ENCODE data around the gene PPFIA4. TPM values are rescaled to one million over a fixed set of nuclear protein-coding genes. Genes with fewer than 3 reads are reported as not detected.

The PPFIA4 gene
- total and polyA plus RNA-seq, 10 donors = 0.21 to 12.0 (median 4.9) TPM

- Histone ChIP-seq H3K27me3 (replicated peaks in 1 of 7) (peaks cover 0 to 26% (median 0%) of the 10 kb centered on the region in 7 donors), H3K9me3 (no peaks in the 10 kb centered on the region), H3K27ac (no peak overlapping the region), H3K4me3 (no peak overlapping the region), H3K36me3 (no peaks in the 10 kb centered on the region), H3K4me1 (peaks cover 0 to 31% (median 15%) of the 10 kb centered on the region in 6 donors)
- no peak for DNase-seq
- intact Hi-C loops (cut with DNase I; ENCODE audit: low total_unique reads) = no loop called here
- TF ChIP-seq CTCF (IDR thresholded peaks at IDR 0.05 in 8 of 11, conservative IDR thresholded peaks at IDR 0.05 in 3 of 11) (no peak), POLR2A (IDR thresholded peaks at IDR 0.05) (no peak), POLR2AphosphoS5 (IDR thresholded peaks at IDR 0.05) (no peak)
- WGBS, 5 donors = 52 to 60% (median 56%) methylated on average over 1 to 2 of the region's 2 CpGs
Observed at GRCh38 chr1:203036537-203036936, 10.2 kb downstream of the PPFIA4 start.

DNA sequence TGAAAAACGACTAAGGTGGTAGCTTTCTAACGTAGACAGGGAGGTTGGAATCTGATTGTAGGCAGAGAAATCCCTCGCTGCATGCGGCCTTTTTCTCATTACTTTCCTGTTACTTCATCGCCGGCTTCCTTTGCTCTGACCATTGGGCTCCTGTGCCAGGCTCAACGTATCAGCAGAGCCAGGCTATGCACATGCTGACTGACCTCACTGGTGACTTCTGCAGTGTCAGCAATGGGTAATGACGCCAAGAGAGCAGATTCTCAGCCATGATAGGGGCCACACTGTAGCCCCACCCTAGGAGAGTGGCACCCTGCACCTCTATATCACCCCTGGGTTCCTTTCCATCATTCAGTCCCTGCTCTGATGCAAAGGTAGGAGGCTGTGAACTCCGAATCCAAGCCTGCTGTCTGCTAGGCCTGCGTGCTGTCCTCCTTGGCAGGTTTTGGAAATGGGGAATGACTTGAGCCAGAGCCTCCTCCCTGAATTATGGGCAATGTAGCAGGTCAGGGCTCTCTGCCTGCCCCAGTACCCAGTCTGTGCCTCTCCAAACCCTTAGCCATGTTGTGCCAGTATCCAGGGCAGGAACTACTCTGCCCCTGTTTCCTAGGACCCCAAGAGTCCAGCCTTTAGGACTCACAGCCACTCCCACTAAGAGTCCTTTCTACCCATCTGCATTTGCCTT is 11.4 kb downstream of the PPFIA4 start:
- WGBS, 5 donors = 52 to 87% (median 69%) methylated on average over 10 of the region's 10 CpGs
- Histone ChIP-seq H3K36me3 (no peaks in the 10 kb centered on the region), H3K27me3 (replicated peaks in 1 of 7) (peaks cover 0 to 26% (median 0%) of the 10 kb centered on the region in 7 donors), H3K27ac (no peak overlapping the region), H3K4me3 (no peak overlapping the region), H3K9me3 (no peaks in the 10 kb centered on the region), H3K4me1 (peaks cover 0 to 31% (median 15%) of the 10 kb centered on the region in 6 donors)
- TF ChIP-seq CTCF (IDR thresholded peaks at IDR 0.05 in 8 of 11, conservative IDR thresholded peaks at IDR 0.05 in 3 of 11) = no peak
- TF ChIP-seq POLR2AphosphoS5 (IDR thresholded peaks at IDR 0.05) = no peak
- TF ChIP-seq POLR2A (IDR thresholded peaks at IDR 0.05) = no peak
- DNase-seq = no peak
- intact Hi-C loops (cut with DNase I; ENCODE audit: low total_unique reads) = no loop called here

GRCh38 chr1:203038217-203038741 is 12.0 kb downstream of the PPFIA4 start:
- DNase-seq = no peak
- no peak for TF ChIP-seq POLR2AphosphoS5 (IDR thresholded peaks at IDR 0.05)
- TF ChIP-seq CTCF (IDR thresholded peaks at IDR 0.05 in 8 of 11, conservative IDR thresholded peaks at IDR 0.05 in 3 of 11) = no peak
- no peak for TF ChIP-seq POLR2A (IDR thresholded peaks at IDR 0.05)
- WGBS, 5 donors = 31 to 44% (median 37%) methylated on average over 9 of the region's 9 CpGs

DNA sequence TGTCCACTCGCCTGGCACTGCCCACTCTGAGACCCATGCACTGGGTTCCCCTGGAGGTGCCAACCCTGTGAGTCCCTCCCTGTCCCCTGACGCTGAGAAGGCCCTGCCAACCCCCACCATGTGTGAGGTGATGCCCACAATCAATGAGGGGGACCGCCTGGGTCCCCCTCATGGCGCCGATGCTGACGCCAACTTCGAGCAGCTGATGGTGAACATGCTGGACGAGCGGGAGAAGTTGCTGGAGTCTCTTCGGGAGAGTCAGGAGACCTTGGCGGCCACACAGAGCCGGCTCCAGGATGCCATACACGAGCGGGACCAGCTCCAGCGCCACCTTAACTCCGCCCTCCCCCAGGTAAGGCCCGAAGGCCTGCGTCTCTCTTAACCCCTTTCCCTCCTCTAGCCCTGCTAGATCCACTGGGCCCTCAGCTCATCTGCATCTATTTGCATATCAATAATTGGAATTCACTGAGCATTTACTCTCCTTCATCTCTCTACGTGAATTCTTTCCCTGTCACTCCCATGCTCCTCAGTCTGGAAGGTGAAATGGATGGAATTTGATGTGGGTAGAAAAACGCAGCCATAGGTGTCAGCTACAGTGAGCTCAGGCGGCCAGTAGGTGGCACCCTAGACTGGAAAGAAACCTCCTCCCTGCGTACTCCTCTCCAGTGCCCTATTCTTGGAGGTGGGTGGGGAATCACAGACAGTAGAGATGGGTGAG is 12.8 kb downstream of the PPFIA4 start:
- intact Hi-C loops (cut with DNase I; ENCODE audit: low total_unique reads) = no loop called here

More at GRCh38 chr1:203038217-203038741, 12.0 kb downstream of the PPFIA4 start:
- Histone ChIP-seq H3K27me3 (replicated peaks in 1 of 7) (peaks cover 0 to 26% (median 0%) of the 10 kb centered on the region in 7 donors), H3K9me3 (no peaks in the 10 kb centered on the region), H3K27ac (no peak overlapping the region), H3K36me3 (no peaks in the 10 kb centered on the region), H3K4me1 (peaks cover 0 to 31% (median 15%) of the 10 kb centered on the region in 6 donors), H3K4me3 (no peak overlapping the region)
- intact Hi-C loops (cut with DNase I; ENCODE audit: low total_unique reads) = no loop called here

More for the DNA sequence above, 12.8 kb downstream of the PPFIA4 start:
- Histone ChIP-seq H3K4me1 (peaks cover 0 to 31% (median 15%) of the 10 kb centered on the region in 6 donors), H3K27me3 (replicated peaks in 1 of 7) (peaks cover 0 to 26% (median 0%) of the 10 kb centered on the region in 7 donors), H3K9me3 (no peaks in the 10 kb centered on the region), H3K27ac (no peak overlapping the region), H3K4me3 (no peak overlapping the region), H3K36me3 (no peaks in the 10 kb centered on the region)
- TF ChIP-seq POLR2AphosphoS5 (IDR thresholded peaks at IDR 0.05) = no peak
- TF ChIP-seq POLR2A (IDR thresholded peaks at IDR 0.05) = no peak
- TF ChIP-seq CTCF (IDR thresholded peaks at IDR 0.05 in 8 of 11, conservative IDR thresholded peaks at IDR 0.05 in 3 of 11) = peak; percentile 77 to 94 (median 86)
- 56 to 63% (median 57%) methylated on average over 21 to 22 of the region's 22 CpGs for WGBS, 5 donors
- peak; percentile 88 for DNase-seq

All from spleen (tissue), 11 donors.